HCT116 (cell line): ENCODE measurements around the gene PUSL1.
A peak's percentile ranks its signal among the peaks of the same experiment; 100 is the strongest.

ENCODE experiments used
- CEBPB ChIP-seq: IDR thresholded peaks from 2 replicates; pipeline ENCODE4 v1.6.1; 2012; ENCODE audit warnings: low read depth
- CTCF ChIP-seq, 3 experiments: fragments of 200-600 bp in 1 of 3; sonication (generic) in 1 of 3; IDR thresholded peaks in 2 of 3; conservative IDR thresholded peaks in 1 of 3; 2 replicates each; pipeline ENCODE4 v1.5.1; 2012 to 2017; ENCODE audit warnings: low read depth in 2 of 3, low read length in 2 of 3, antibody characterized with exemption in 1 of 3, borderline replicate concordance in 1 of 3, control low read depth in 1 of 3, mild to moderate bottlenecking in 1 of 3, mixed read lengths in 1 of 3, mixed run types in 1 of 3, moderate library complexity in 1 of 3; ENCODE audit not compliant: insufficient read depth in 1 of 3
- EZH2 ChIP-seq: fragments of 200-600 bp; sonication (generic); IDR thresholded peaks from 2 replicates; pipeline ENCODE4 v1.6.1; 2017; ENCODE audit warnings: antibody characterized with exemption, mixed run types
- JUND ChIP-seq: IDR thresholded peaks from 2 replicates; pipeline ENCODE4 v1.6.1; 2012
- POLR2AphosphoS5 ChIP-seq: IDR thresholded peaks from 2 replicates; pipeline ENCODE4 v1.6.1; 2011; ENCODE audit warnings: mild to moderate bottlenecking, low read depth, low read length, moderate library complexity
- RAD21 ChIP-seq: IDR thresholded peaks from 2 replicates; pipeline ENCODE4 v1.6.1; 2012; ENCODE audit warnings: low read depth, mild to moderate bottlenecking
- REST ChIP-seq: IDR thresholded peaks from 2 replicates; pipeline ENCODE4 v1.6.1; 2012; ENCODE audit warnings: low read depth
- YY1 ChIP-seq: IDR thresholded peaks from 2 replicates; pipeline ENCODE4 v1.6.1; 2011; ENCODE audit warnings: low read length, low read depth, moderate library complexity, mild to moderate bottlenecking; ENCODE audit not compliant: insufficient replicate concordance; ENCODE audit errors: extremely low read depth
- ZFX ChIP-seq: fragments of 450-650 bp; IDR thresholded peaks from 2 replicates; pipeline ENCODE4 v1.6.1; 2017
- ZNF274 ChIP-seq: fragments of 200-500 bp; sonication (Bioruptor generic); IDR thresholded peaks from 2 replicates; pipeline ENCODE4 v1.6.1; 2014; ENCODE audit warnings: mild to moderate bottlenecking, low read depth, low read length, inconsistent platforms
- TF ChIP-seq, protein P1 (sequence below): IDR thresholded peaks from 2 replicates; pipeline ENCODE4 v1.6.1; 2012

GRCh38 chr1:1307923-1308755, at the start of gene PUSL1, which contains the start of gene ACAP3:
- TF ChIP-seq RAD21 (no peak), YY1 (peak; percentile 62), CTCF (IDR thresholded peaks at IDR 0.05 in 2 of 3, conservative IDR thresholded peaks at IDR 0.05 in 1 of 3; ENCODE audit: borderline replicate concordance in 1 of 3, insufficient read depth in 1 of 3, low read depth in 2 of 3, low read length in 2 of 3) (no peak), ZNF274 (no peak), EZH2 (no peak), ZFX (no peak), CEBPB (no peak), REST (no peak), JUND (no peak), POLR2AphosphoS5 (peak; percentile 66)
- TF ChIP-seq, protein P1, sequence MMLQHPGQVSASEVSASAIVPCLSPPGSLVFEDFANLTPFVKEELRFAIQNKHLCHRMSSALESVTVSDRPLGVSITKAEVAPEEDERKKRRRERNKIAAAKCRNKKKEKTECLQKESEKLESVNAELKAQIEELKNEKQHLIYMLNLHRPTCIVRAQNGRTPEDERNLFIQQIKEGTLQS = no peak
